GM04504 (cell line): Measurements from ENCODE around the gene XAB2.

Experiments used
- DNase-seq: peaks from one replicate; pipeline ENCODE4 v3.0.0-alpha.2; 2012; ENCODE audit warnings: low read depth

Gene XAB2

DNA sequence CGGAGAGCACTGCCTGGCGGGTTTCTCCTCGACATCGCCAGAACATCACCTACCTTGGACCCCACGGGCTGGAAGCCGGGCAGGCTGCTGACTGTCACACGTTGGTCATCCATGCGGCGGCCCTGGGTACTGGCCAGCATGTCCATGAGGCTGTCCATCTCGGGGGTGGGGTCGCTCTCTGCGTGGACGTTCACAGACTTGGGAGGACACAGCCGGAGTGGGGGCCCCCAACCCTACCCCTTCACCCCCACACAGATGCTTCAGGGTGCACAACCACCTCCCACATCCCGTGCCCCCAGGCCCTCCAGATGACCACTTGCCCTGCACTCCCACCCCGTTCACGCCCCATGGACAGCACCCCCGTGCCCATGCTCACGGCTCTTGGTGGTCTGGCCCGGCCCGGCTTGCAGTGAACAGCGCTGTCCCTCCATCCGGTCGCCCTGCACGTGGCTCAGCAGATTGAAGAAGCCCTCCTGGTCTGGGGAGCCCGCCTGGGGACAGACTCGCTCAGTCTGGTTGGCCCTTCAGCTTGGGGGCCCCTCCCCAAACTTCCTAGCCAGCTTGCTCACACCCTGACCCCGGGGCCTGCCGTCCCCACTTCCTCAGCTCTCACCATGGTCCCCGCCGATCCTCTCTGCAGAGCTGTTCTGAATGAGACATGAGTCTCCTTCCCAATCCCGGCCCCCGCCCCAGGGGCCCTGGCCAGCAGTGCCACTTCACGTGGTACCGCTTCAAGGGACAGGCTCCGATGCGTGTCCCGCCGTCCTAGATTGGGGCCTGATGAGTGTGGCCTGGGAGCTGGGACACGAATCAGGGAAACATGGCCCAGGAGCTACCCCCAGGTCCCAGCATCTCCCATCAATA lies 3.2 kb upstream of the XAB2 start:
- no peak for DNase-seq

DNA sequence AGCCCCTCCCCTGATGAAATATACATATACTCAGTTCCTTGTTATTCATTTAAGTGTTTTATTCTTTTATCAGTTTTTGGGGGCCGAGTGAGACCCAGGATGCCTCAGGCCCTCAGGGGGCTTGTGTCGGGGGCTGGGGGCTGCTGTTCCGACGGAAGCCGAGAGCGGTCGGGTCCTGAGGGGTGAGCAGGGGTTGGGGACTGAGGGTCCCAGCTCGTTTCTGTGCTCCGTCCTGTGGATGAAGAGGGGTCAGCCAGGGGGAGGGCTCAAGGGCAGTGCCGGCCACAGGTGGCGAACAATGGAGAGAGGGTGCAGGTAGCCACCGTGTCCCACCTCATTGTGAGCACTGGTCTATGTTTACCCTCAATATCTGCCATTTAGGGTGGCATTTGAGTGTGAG lies 2.2 kb upstream of the XAB2 start:
- no peak for DNase-seq

DNA sequence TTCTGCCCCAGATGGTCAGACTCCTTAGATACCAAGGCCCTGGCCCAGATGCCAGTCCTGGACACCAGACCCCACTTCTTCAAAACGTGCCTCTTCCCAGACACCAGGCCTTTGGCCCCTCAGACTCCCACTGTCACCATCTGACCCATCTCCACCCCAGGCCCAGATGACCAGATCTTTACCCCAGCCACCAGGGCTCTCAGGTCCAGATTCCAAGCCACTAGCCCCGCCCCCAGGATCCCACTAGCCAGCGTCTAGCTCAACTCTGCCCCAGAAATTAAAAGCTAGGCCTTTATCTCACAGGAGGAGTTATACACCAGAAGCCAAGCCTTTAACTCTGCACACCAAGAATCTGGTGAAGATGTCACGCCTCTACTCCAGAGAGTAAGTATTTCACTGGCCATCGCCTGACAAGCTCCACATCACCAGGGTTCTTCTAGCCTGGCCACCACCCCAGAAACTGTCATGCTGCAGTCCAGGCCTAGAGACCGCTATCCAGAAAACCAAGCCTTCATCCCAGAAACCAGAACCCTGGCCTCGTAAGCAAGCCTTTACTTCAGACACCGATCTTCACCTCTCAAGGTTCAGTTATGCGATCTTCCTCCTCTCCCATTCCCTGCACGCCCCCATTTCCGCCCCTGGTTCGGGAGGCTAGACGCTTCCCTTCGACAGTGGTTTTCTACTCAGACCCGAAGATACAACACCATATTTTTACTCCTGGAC lies 595 bp downstream of the XAB2 start:
- no peak for DNase-seq

DNA sequence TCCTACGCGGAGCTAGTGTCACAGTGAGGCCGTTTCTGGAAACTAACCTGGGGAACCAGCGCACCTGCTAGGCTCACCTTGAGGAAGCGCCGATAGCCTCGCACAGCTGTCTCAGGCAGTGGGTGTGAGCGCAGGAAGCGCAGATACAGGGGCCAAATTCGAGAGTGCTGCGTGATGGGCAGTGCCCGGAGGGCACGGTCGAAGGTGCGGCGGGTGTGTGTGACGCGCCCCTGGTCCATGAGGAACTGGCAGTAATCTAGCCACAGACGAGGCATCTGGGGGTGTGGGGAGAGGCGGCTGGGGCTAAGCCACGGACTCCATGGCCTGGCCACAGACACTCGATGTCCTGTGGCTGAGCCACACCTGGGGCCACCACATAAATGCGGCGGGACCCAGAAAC lies 2.2 kb downstream of the XAB2 start:
- DNase-seq, result no peak

DNA sequence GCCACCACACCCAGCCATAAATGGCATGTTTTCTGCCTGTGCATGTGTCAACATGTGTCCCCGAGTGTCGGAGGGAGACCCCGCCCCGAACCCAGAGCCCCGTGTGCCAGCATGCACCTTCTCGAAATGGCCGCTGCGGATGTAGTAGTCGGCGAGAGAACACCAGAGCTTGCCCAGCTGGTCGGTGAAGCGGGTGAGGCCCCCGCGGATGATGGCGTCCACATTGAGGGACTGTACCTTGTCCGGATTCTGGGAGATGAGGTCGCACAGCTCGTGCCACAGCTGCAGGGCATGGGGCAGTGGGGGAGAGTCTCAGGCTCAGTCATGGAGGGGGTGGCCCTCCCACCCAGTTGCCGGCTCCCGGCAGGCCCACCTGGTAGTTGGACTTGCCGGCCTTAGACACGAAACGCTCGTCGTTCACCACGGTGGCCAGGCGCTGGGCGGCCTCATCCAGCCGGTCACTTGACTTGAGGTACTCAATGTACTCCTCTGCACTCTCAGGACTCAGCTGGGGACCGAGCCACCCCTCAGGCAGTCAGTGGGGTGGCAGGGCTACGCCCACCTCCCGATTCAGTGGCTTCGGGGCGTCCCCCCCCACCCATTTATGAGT lies 3.5 kb downstream of the XAB2 start:
- DNase-seq, result no peak

DNA sequence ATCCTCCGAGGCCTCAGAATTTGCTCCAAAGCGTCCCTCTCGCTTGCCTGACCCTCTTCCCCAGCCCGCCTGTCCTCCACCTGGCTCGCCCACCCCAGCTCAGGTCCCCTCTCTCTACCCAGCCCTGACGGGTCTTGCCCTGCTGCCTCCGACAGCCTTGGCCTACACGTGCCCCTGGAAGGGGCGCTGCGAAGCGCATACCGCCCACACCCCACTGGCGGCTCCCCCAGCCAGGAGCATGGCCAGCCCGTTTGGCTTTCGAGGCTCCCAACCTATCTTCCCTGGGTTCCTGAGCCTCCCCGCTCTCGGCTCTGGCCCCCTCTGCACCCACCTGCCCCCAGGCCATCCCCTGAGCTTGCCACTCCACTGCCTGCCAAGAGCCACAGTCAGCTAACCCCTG lies 4.5 kb downstream of the XAB2 start:
- DNase-seq, result no peak

DNA sequence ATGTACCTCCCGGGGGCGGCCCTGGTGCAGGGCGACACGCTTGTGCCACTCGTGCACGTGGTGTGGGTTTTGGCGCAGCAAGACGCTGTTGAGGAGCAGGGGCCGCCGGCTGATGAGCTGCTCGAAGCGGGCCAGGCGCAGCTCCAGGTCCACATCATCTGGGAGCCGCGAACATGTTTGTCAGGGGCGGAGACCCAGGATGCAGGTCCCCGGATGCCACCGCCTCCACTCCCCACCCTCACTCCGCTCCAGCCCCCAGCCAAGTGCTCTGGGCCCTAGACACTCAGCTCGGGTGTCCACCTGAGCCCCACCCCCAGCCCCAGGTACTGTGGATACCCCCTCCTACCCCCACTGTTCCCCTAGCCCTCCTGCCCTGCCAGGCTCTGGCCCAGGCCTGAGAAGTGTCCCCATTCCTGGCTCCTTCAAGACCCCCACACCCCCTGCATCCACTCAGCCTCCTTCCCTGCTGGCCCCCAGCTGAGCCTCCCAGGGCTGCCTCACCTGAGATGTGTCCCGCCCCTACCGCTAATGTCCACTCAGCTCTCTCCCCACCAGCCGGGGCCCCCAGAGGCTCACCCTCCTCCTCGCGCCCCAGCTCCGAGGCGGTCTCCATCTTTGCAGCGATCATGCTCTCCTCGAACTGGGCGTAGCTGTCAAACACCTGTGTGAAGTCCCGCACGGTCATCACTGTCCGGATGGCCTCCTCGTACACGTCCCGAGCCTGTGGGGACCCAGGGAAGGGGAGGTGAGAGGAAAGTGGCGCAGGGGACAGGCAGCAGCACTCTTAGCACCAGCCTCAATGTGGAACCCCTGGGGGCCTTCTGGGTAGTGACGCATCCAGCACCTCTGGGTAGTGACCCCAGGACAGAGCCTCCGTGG lies 5.4 kb downstream of the XAB2 start:
- no peak for DNase-seq

DNA sequence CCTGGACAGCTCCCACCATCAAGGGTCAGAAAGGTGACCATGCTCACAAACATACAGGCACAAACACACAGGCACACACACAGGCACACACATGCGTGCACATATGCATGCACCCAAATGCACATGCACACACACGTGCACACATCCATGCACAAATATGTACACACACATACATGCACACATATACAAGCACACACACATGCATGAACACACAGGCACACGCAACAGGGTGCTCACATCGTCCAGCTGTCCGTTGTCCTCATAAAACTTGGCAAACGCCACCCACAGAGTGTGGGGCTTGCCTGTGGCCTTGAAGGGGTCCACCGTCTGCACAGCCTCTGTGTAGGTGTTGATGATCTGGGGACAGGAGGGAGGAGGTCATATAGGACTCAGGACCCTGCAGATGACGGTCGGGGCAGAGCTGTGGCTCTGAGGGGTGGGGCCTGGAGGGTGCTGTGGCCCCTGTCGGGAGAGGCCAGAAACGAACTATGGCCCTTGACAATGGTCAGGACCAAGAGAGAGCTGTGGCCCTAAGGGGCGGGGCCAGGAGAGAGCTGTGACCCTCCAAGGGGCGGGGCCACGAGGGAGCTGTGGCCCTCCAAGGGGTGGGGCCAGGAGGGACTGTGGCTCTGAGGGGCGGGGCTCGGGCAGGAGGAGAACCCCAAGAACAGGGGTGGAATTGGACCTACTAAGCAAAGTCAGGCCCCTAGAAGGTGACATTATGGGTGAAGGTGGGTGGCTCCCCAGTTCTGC lies 6.2 kb downstream of the XAB2 start:
- no peak for DNase-seq

DNA sequence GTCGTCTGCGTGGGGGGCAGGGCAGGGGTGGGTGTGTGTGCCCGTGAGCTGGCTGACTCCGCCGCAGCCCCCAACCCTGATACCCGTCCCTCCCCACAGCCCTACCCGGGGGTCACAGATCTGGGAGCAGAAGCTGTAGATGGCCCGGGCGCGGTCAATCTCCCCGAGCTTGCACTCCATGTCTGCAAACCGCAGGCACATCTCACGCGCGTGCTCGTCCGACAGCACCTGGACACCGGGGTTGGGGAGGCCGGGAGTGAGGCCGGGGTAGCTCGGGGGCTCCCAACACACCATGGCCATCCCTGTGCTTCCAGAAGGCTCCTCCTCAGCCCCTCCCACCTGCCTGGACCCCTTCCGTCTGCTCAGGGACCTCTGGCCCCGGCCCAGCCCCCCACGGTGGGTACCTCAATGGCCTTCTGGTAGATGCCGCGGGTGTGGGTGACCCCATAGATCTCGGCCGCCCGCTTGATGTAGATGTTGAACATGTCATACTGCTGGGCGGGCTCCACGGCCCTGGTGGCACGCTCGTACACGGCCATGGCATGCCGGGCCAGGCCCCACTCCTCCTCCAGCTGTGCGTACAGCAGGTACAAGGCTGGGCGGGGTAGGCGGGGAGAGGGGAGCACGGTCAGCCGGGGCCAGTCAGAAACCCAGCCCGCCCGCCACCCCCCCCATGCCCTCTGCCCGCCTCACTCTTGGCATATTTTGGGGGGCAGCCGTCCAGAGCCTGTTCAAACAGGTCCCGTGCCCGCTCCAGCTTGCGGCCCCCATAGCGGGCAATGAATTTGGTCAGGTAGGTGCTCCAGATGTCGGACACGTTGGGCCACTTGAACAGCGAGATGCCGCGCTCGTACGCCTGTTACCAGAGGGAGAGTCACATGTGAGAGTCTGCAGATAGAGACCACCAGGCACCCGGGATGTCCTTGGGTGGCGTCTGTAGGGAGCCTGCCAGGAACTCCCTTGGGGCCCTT lies 8.6 kb downstream of the XAB2 start:
- no peak for DNase-seq

DNA sequence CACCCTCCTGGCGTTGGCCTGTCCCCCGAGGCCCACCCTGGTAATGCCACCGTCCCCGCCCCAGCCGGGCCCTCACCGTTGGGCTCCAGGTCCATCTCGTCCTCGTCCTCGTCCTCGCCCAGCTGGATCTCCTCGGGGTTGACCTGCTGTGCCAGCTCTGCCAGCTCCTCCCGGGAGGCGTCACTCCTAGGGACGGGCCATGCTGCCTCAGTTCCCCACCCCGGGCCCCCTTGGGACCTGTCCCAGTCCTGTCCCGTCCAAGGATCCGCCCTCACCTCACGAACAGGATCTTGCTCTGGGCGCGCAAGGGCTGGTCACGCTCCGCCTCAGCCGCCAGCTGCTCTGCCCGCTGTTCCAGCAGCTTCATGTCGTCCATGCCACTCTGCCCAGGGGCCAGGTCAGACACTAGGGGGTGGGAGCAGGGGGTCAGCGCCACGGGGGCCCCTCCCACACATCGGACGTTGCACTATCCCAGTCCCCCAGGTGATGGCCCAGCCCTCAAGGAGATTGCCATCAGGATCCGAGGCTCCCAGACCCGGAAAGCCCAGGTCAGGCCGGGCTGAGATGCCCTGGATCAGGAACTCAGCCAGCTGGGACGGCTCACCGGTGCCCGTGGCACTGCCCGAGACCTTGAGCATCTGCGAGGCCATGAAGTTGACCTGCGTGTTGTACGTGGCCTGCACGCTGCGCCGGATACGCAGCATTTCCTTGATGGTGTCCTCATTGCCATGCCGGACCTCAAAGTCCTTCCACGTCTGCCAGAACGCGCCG lies 9.5 kb downstream of the XAB2 start:
- no peak for DNase-seq

DNA sequence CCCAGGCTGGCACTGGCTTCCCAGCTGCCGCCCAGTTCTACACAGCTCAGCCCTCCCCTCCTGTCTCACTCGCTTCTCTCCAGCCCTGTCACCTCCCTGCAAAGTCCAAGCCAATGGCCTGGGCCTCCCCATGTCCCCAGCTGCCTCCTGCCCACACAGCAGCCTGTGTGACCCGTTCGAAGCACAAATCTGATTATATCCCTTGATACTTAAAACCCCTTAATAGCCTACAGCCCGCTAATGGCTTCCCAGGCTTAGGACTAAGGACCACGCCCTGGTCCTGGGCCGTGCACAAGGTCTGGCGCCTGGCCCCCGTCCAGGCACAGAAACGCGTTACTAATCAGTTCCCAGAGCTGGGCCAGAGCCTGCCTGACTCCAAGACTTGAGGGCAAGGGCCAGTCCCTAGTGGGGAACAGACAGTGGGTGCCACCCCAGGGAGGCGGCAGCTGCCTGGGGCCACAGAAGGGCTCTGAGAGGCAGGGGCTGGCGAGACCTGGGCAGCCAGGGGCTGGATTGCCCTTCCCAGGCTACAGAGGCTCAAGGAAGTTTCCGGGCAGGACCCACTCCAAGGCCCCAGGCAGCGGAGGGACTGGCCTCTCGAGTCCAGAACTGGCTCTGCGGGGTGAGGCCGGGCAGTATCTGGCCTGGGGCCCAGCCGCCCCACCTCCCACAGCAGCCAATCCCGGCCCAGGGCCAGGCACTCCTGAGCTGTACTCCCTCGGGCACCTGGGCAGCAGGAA lies 10.4 kb downstream of the XAB2 start:
- no peak for DNase-seq

DNA sequence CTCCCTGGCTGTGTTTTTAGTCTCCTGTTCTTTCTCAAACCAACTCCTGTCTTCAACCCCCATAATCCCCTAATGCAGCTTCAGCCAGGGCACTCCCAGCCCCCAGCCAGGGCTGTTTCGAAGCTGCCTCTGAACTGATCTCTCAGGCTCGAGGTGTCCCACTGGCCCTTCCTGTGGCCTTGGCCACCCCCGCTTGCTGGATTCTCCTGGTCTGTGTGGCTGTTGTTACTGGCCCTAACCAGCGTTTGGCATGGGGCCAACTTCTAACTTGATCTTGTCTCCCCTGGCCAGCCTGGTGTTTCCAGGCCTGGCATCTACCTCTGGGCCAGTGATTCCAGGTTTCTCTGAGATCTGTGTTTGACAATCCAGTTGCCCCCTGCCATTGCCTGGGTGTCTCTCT lies 11.0 kb downstream of the XAB2 start:
- DNase-seq, result no peak

DNA sequence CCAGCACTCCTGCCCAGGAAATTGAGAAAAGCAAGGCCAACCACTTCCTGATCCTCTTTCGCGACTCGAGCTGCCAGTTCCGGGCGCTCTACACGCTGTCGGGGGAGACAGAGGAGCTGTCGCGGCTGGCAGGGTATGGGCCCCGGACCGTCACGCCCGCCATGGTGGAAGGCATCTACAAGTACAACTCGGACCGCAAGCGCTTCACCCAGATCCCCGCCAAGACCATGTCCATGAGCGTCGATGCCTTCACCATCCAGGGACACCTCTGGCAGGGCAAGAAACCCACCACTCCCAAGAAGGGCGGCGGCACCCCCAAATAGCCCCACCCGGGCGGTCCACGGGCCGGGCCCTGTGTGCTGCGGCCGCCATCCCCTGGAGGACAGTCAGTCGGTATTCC lies 11.6 kb downstream of the XAB2 start:
- DNase-seq, result no peak

DNA sequence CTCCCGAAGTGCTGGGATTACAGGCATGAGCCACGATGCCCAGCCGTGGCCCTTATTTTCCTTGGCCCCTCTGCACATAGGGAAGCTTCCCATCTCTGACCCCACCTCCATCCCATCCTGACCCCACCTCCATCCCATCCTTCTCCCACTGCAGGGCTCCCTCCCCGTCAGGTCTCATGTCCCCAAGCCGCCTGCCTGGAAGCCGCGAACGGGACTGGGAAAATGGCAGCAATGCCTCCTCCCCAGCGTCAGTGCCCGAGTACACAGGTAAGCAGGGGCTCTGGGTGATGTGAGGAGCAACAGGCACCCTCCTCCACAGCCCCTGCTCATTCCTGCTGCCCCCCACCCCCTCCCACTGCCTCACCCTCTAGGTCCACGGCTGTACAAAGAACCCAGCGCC lies 12.2 kb downstream of the XAB2 start:
- no peak for DNase-seq

DNA sequence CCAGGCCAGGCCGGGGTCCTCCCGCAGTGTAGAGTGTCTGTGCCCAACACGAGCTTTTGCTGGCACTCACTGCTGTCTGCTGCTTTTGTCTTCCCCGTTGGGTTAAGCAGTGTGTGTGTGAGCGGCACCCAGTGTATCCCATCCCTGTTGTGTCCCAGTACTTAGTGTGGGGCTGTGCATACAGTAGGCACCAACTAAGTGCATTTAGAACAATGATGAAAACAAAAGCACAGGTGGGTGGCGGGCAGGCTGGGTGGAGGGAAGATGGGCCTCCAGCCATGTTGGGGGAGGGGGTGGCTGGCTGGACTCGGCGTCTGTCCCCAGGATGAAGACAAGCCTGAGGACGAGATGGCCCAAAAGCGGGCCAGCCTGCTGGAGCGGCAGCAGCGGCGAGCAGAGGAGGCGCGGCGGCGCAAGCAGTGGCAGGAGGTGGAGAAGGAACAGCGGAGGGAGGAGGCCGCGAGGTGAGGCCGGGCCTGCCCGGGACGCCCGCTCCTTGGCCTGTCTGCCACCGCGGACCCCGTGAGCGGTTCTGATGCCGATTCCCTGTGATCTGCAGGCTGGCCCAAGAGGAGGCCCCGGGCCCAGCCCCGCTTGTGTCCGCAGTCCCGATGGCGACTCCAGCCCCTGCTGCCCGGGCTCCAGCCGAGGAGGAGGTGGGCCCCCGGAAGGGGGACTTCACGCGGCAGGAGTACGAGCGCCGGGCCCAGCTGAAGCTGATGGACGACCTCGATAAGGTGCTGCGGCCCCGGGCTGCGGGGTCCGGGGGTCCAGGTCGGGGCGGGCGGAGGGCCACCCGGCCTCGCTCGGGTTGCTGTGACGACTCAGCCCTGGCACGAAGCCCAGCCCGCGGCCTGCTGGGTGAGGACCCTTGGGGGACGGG lies 14.2 kb downstream of the XAB2 start:
- DNase-seq, result no peak

DNA sequence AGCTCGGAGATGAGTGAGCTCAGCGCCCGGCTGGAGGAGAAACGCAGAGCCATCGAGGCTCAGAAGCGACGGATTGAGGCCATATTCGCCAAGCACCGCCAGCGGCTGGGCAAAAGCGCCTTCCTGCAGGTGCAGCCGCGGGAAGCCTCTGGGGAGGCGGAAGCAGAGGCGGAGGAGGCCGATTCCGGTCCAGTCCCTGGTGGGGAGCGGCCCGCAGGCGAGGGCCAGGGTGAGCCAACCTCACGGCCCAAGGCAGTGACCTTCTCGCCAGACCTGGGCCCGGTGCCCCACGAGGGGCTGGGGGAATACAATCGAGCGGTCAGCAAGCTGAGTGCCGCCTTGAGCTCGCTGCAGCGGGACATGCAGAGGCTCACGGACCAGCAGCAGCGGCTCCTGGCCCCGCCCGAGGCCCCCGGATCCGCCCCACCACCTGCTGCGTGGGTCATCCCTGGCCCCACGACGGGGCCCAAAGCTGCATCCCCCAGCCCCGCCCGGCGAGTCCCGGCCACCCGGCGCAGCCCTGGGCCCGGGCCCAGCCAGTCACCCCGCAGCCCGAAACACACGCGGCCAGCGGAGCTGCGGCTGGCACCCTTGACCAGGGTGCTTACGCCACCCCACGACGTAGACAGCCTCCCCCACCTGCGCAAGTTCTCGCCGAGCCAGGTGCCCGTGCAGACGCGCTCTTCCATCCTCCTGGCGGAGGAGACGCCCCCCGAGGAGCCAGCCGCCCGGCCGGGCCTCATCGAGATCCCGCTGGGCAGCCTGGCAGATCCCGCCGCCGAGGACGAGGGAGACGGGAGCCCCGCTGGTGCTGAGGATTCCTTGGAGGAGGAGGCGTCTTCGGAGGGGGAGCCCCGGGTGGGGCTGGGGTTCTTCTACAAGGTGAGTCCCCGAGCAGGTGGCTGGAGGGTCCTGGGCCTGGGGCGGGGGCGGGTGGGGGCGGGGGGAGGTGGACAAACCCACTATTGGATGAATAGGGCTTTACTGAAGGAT lies 16.8 kb downstream of the XAB2 start:
- no peak for DNase-seq
